HEK293 (cell line): Measurements from ENCODE around the gene ZNF768.

Source experiments
- CTCF ChIA-PET: fragments of 350-600 bp; formaldehyde crosslinking; extraction: SDS; loops from one replicate; lab custom pipeline; 2021; ENCODE audit warnings: antibody characterized with exemption; lab: Yijun Ruan, JAX
- POLR2A ChIA-PET: fragments of 300-600 bp; formaldehyde crosslinking; extraction: SDS; loops from one replicate; lab custom pipeline; 2020; ENCODE audit warnings: antibody characterized with exemption, inconsistent platforms; lab: Yijun Ruan, JAX
- H3K27ac ChIP-seq: fragments of 200-500 bp; sonication (Bioruptor generic); 2 replicates; pipeline ENCODE4 v1.5.1; 2014; ENCODE audit warnings: low read depth, low read length, control low read depth, inconsistent platforms; ENCODE audit errors: extremely low read depth
- H3K36me3 ChIP-seq, 2 experiments: fragments of 200-500 bp in 1 of 2; sonication (Bioruptor generic) in 1 of 2; 1 replicate in 1 of 2; 2 replicates in 1 of 2; pipeline ENCODE4 v1.5.1; 2014 to 2017; ENCODE audit warnings: inconsistent platforms in 2 of 2, low read length in 2 of 2; ENCODE audit not compliant: control insufficient read depth in 2 of 2, insufficient read depth in 1 of 2
- H3K4me1 ChIP-seq: fragments of 200-500 bp; sonication (Bioruptor generic); 2 replicates; pipeline ENCODE4 v1.5.1; 2014; ENCODE audit warnings: mild to moderate bottlenecking, low read length, inconsistent platforms; ENCODE audit not compliant: control insufficient read depth, insufficient read depth
- H3K4me3 ChIP-seq: 2 replicates; pipeline ENCODE4 v1.5.1; 2011; ENCODE audit warnings: low read depth, mild to moderate bottlenecking, control low read depth, low read length, moderate library complexity
- H3K9me3 ChIP-seq: fragments of 200-500 bp; sonication (Bioruptor generic); 2 replicates; pipeline ENCODE4 v1.5.1; 2014; ENCODE audit warnings: low read depth, low read length, inconsistent platforms; ENCODE audit not compliant: control insufficient read depth, insufficient read depth
- EGR2 ChIP-seq: fragments of 450-650 bp; formaldehyde crosslinking; IDR thresholded peaks from 2 replicates; pipeline ENCODE4 v1.5.1; 2016; ENCODE audit warnings: low read depth, missing biosample characterization, missing genetic modification characterization
- ELK4 ChIP-seq: IDR thresholded peaks from 2 replicates; pipeline ENCODE4 v1.6.1; 2011; ENCODE audit warnings: mild to moderate bottlenecking, low read depth, low read length, borderline replicate concordance
- GLIS1 ChIP-seq: fragments of 450-650 bp; formaldehyde crosslinking; IDR thresholded peaks from 2 replicates; pipeline ENCODE4 v1.5.1; 2016; ENCODE audit warnings: missing biosample characterization, missing genetic modification characterization
- HOXA7 ChIP-seq: sonication (generic); formaldehyde crosslinking; IDR thresholded peaks from 2 replicates; pipeline ENCODE4 v1.8.1; 2022; ENCODE audit warnings: missing genetic modification reagents, borderline replicate concordance
- KLF9 ChIP-seq: fragments of 450-650 bp; formaldehyde crosslinking; IDR thresholded peaks from 2 replicates; pipeline ENCODE4 v1.5.1; 2016; ENCODE audit warnings: missing biosample characterization, missing genetic modification characterization, low read depth
- MEIS1 ChIP-seq: sonication (generic); formaldehyde crosslinking; IDR thresholded peaks from 2 replicates; pipeline ENCODE4 v1.8.1; 2022; ENCODE audit warnings: missing genetic modification reagents, mild to moderate bottlenecking, borderline replicate concordance
- PATZ1 ChIP-seq: fragments of 450-650 bp; formaldehyde crosslinking; IDR thresholded peaks from 2 replicates; pipeline ENCODE4 v1.5.1; 2016; ENCODE audit warnings: missing biosample characterization, missing genetic modification characterization
- REPIN1 ChIP-seq: fragments of 450-650 bp; formaldehyde crosslinking; IDR thresholded peaks from 2 replicates; pipeline ENCODE4 v1.5.1; 2017; ENCODE audit warnings: missing biosample characterization, missing genetic modification characterization, low read depth
- SALL2 ChIP-seq: fragments of 450-650 bp; formaldehyde crosslinking; IDR thresholded peaks from 2 replicates; pipeline ENCODE4 v1.5.0; 2017; ENCODE audit warnings: missing biosample characterization, mild to moderate bottlenecking, missing genetic modification characterization, borderline replicate concordance
- SP3 ChIP-seq: fragments of 450-650 bp; formaldehyde crosslinking; IDR thresholded peaks from 2 replicates; pipeline ENCODE4 v1.5.1; 2016; ENCODE audit warnings: missing biosample characterization, missing genetic modification characterization
- YY1 ChIP-seq: fragments of 450-650 bp; formaldehyde crosslinking; IDR thresholded peaks from 2 replicates; pipeline ENCODE4 v1.5.1; 2018; ENCODE audit warnings: missing biosample characterization, missing genetic modification characterization
- YY2 ChIP-seq: fragments of 450-650 bp; formaldehyde crosslinking; IDR thresholded peaks from 2 replicates; pipeline ENCODE4 v1.5.1; 2016; ENCODE audit warnings: missing biosample characterization, missing genetic modification characterization
- ZBTB48 ChIP-seq: fragments of 450-650 bp; formaldehyde crosslinking; IDR thresholded peaks from 2 replicates; pipeline ENCODE4 v1.5.1; 2016; ENCODE audit warnings: missing biosample characterization, missing genetic modification characterization
- ZBTB49 ChIP-seq: fragments of 450-650 bp; formaldehyde crosslinking; IDR thresholded peaks from 2 replicates; pipeline ENCODE4 v1.5.1; 2016; ENCODE audit warnings: missing biosample characterization, missing genetic modification characterization, low read depth
- ZBTB7A ChIP-seq: fragments of 450-650 bp; formaldehyde crosslinking; IDR thresholded peaks from 2 replicates; pipeline ENCODE4 v1.5.1; 2016; ENCODE audit warnings: low read depth, missing biosample characterization, missing genetic modification characterization
- ZBTB8A ChIP-seq: fragments of 450-650 bp; formaldehyde crosslinking; IDR thresholded peaks from 2 replicates; pipeline ENCODE4 v1.5.1; 2016; ENCODE audit warnings: missing biosample characterization, missing genetic modification characterization
- ZNF132 ChIP-seq: fragments of 450-650 bp; formaldehyde crosslinking; IDR thresholded peaks from 2 replicates; pipeline ENCODE4 v1.5.1; 2017; ENCODE audit warnings: missing biosample characterization, missing genetic modification characterization, borderline replicate concordance
- ZNF133 ChIP-seq: fragments of 450-650 bp; formaldehyde crosslinking; IDR thresholded peaks from 2 replicates; pipeline ENCODE4 v1.5.1; 2016; ENCODE audit warnings: missing biosample characterization, missing genetic modification characterization
- ZNF16 ChIP-seq: fragments of 450-650 bp; formaldehyde crosslinking; IDR thresholded peaks from 2 replicates; pipeline ENCODE4 v1.5.1; 2016; ENCODE audit warnings: low read depth, missing biosample characterization, missing genetic modification characterization
- ZNF221 ChIP-seq: fragments of 450-650 bp; formaldehyde crosslinking; IDR thresholded peaks from 2 replicates; pipeline ENCODE4 v1.5.1; 2017; ENCODE audit warnings: missing biosample characterization, missing genetic modification characterization, borderline replicate concordance
- ZNF24 ChIP-seq: fragments of 450-650 bp; formaldehyde crosslinking; IDR thresholded peaks from 2 replicates; pipeline ENCODE4 v1.5.1; 2016; ENCODE audit warnings: missing biosample characterization, missing genetic modification characterization
- ZNF280C ChIP-seq: fragments of 450-650 bp; formaldehyde crosslinking; IDR thresholded peaks from 2 replicates; pipeline ENCODE4 v1.5.1; 2016; ENCODE audit warnings: missing biosample characterization, missing genetic modification characterization
- ZNF341 ChIP-seq: fragments of 450-650 bp; formaldehyde crosslinking; IDR thresholded peaks from 2 replicates; pipeline ENCODE4; 2016; ENCODE audit warnings: low read depth, missing biosample characterization, missing genetic modification characterization
- ZNF521 ChIP-seq: fragments of 450-650 bp; formaldehyde crosslinking; IDR thresholded peaks from 2 replicates; pipeline ENCODE4 v1.5.1; 2017; ENCODE audit warnings: missing biosample characterization, mild to moderate bottlenecking, missing genetic modification characterization
- ZNF560 ChIP-seq: fragments of 450-650 bp; formaldehyde crosslinking; IDR thresholded peaks from 2 replicates; pipeline ENCODE4 v1.5.1; 2017; ENCODE audit warnings: missing biosample characterization, missing genetic modification characterization, borderline replicate concordance
- ZNF585B ChIP-seq: fragments of 450-650 bp; formaldehyde crosslinking; IDR thresholded peaks from 2 replicates; pipeline ENCODE4 v1.5.1; 2016; ENCODE audit warnings: missing biosample characterization, missing genetic modification characterization
- ZNF629 ChIP-seq: fragments of 450-650 bp; formaldehyde crosslinking; IDR thresholded peaks from 2 replicates; pipeline ENCODE4 v1.5.1; 2017; ENCODE audit warnings: missing biosample characterization, missing genetic modification characterization
- ZNF76 ChIP-seq: fragments of 450-650 bp; formaldehyde crosslinking; IDR thresholded peaks from 2 replicates; pipeline ENCODE4; 2016; ENCODE audit warnings: low read depth, missing biosample characterization, missing genetic modification characterization, borderline replicate concordance
- ZNF843 ChIP-seq: fragments of 450-650 bp; formaldehyde crosslinking; IDR thresholded peaks from 2 replicates; pipeline ENCODE4 v1.5.1; 2016; ENCODE audit warnings: missing biosample characterization, missing genetic modification characterization
- ZSCAN30 ChIP-seq: fragments of 450-650 bp; IDR thresholded peaks from 2 replicates; pipeline ENCODE4 v1.5.1; 2018; ENCODE audit warnings: missing biosample characterization, mild to moderate bottlenecking, missing genetic modification characterization, moderate library complexity

ZNF768 gene

GRCh38 chr16:30526137-30526822 lies at the start of gene ZNF768:
ZNF768 (minus strand) TSS chr16:30526566; CDS start chr16:30526413, 153 bp downstream.
- H3K4me1 ChIP-seq = peaks cover 9% of the 10 kb centered on the region
- no peaks in the 10 kb centered on the region for H3K9me3 ChIP-seq
- ChIA-PET CTCF (interaction anchor here (0.6 to 0.9 kb wide), 2 partner anchors 32 to 102 kb away, joined by 3 read pairs; no protein-coding TSS in a partner anchor), POLR2A (interaction anchor here (0.6 to 1.8 kb wide), 13 partner anchors 10 to 156 kb away, joined by 3 to 25 read pairs (median 4); partner anchors contain the start of genes TBC1D10B, ZNF48, ZNF688 and ZNF689)
- peak within 1 kb of the TSS; percentile 92 for H3K27ac ChIP-seq
- H3K4me3 ChIP-seq = peak within 1 kb of the TSS; percentile 82
- peaks cover 0 to 24% of the 10 kb centered on the region in 2 experiments; a peak in 2 of 3 replicates for H3K36me3 ChIP-seq
- TF ChIP-seq ZBTB8A (tag by site-specific recombination) = peak; percentile 15; the same call in 1 of the 2 replicates
- TF ChIP-seq PATZ1 (tag by site-specific recombination) = peak; percentile 53
- TF ChIP-seq ZNF521 = no peak
- TF ChIP-seq SALL2 (tag by site-specific recombination) = no peak
- TF ChIP-seq ZNF221 (tag by site-specific recombination) = no peak
- TF ChIP-seq ZNF24 (tag by site-specific recombination) = no peak
- TF ChIP-seq ZNF585B (tag by site-specific recombination) = no peak
- TF ChIP-seq REPIN1 (tag by site-specific recombination) = no peak
- no peak for TF ChIP-seq ZNF280C (tag by site-specific recombination)
- peak; percentile 46; the same call in 1 of the 2 replicates for TF ChIP-seq SP3
- no peak for TF ChIP-seq ZNF133 (tag by site-specific recombination)
- no peak for TF ChIP-seq YY2 (tag by site-specific recombination)
- no peak for TF ChIP-seq ZSCAN30 (tag by site-specific recombination)
- no peak for TF ChIP-seq ELK4
- no peak for TF ChIP-seq ZBTB49 (tag by site-specific recombination)
- 0 out of 2 replicates have a peak, but pooled peaks have one; percentile 27 for TF ChIP-seq YY1 (tag by site-specific recombination)
- TF ChIP-seq ZNF76 (tag by site-specific recombination) = peak; percentile 23; the same call in 1 of the 2 replicates
- no peak for TF ChIP-seq GLIS1 (tag by site-specific recombination)
- peak; percentile 52; the same call in 1 of the 2 replicates for TF ChIP-seq ZBTB7A (tag by site-specific recombination)
- TF ChIP-seq ZBTB48 (tag by site-specific recombination) = peak; percentile 75
- no peak for TF ChIP-seq ZNF560 (tag by site-specific recombination)
- TF ChIP-seq ZNF16 = no peak
- 0 out of 2 replicates have a peak, but pooled peaks have one; percentile 11 for TF ChIP-seq ZNF341 (tag by site-specific recombination)
- no peak for TF ChIP-seq KLF9 (tag by site-specific recombination)
- no peak for TF ChIP-seq MEIS1 (CRISPR knock-in tag)
- no peak for TF ChIP-seq HOXA7 (CRISPR knock-in tag)
- no peak for TF ChIP-seq EGR2 (tag by site-specific recombination)
- 0 out of 2 replicates have a peak, but pooled peaks have one; percentile 32 for TF ChIP-seq ZNF843
- peak; percentile 23; the same call in 1 of the 2 replicates for TF ChIP-seq ZNF629 (tag by site-specific recombination)
- no peak for TF ChIP-seq ZNF132
